Lower leg skin (tissue), 4 donors: ENCODE data around the gene TMEM163. TPM values are rescaled to one million over a fixed set of nuclear protein-coding genes. Genes with fewer than 3 reads are reported as not detected.

ENCODE experiments used
- DNase-seq, 2 donors: peaks; one replicate each; pipeline ENCODE4 v3.0.0-alpha.2; 2019; ENCODE audit warnings: low spot score in 2 of 2
- H3K4me3 ChIP-seq: fragments of 200-600 bp; sonication (generic); 2 replicates; pipeline ENCODE4 v1.5.1; 2017; ENCODE audit warnings: mild to moderate bottlenecking, low read depth; ENCODE audit not compliant: poor library complexity, severe bottlenecking
- CTCF ChIP-seq, 3 donors: fragments of 450-650 bp; IDR thresholded peaks; one replicate each; pipeline ENCODE4 v1.5.1; 2016; ENCODE audit warnings: antibody characterized with exemption in 3 of 3, mild to moderate bottlenecking in 3 of 3, moderate library complexity in 2 of 3
- POLR2A ChIP-seq, 2 donors: fragments of 450-650 bp; IDR thresholded peaks; one replicate each; pipeline ENCODE4 v1.6.1; 2016 to 2017; ENCODE audit warnings: antibody characterized with exemption in 2 of 2, mild to moderate bottlenecking in 1 of 2, moderate library complexity in 1 of 2
- WGBS, 2 donors: methylation state at CpG; one replicate each; pipeline ENCODE4 v1.1.5; 2018; 5-methylcytosine and 5-hydroxymethylcytosine counted together
- intact Hi-C: fragments of 100-400 bp; cut with DNase I; formaldehyde crosslinking; loops from one replicate; pipeline ENCODE4 v1.15.0; 2023; ENCODE audit warnings: low total_unique reads
- total RNA-seq, 4 donors: library from RNA; depleted of rRNA; stranded (reverse); fragments of >200 nt; gene quantifications; one replicate each; pipeline ENCODE4 v1.1.0, GENCODE V29; 2016

TMEM163 gene
- total RNA-seq, 4 donors from 2014 or later = 0.19 to 0.46 TPM; not detected in 2

DNA sequence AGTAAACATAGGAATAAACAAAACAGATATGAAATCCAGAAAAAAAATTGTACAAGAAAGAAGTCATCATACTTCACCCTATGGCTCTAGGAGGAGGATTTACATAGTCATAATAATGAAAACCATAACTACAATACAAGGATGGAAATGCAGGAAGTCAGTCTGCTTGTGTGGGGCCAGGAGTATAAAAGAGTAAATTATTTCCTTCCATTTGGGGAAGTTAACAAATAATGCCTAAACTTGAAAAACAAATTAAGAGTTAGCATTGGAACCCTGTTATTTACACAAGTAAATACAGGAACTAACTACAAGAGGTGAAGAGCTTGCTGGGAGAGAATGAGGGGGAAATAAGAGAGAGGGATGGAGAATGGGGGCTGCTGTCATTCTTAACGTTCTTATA, 15.4 kb downstream of the TMEM163 start:
- H3K4me3 ChIP-seq = no peak overlapping the region

GRCh38 chr2:134700730-134701129, 18.1 kb downstream of the TMEM163 start:
- DNase-seq = no peak
- TF ChIP-seq POLR2A (IDR thresholded peaks at IDR 0.05) (no peak), CTCF (IDR thresholded peaks at IDR 0.05) (no peak)
- intact Hi-C loops = no loop called here
- WGBS, 2 donors = 88 to 89% methylated on average over 5 of the region's 5 CpGs
- H3K4me3 ChIP-seq = no peak overlapping the region

More for the DNA sequence above, 15.4 kb downstream of the TMEM163 start:
- intact Hi-C loops = no loop called here
- 37 to 40% methylated on average over 1 of the region's 1 CpG for WGBS, 2 donors
- no peak for DNase-seq
- TF ChIP-seq CTCF (IDR thresholded peaks at IDR 0.05) = no peak
- no peak for TF ChIP-seq POLR2A (IDR thresholded peaks at IDR 0.05)

DNA sequence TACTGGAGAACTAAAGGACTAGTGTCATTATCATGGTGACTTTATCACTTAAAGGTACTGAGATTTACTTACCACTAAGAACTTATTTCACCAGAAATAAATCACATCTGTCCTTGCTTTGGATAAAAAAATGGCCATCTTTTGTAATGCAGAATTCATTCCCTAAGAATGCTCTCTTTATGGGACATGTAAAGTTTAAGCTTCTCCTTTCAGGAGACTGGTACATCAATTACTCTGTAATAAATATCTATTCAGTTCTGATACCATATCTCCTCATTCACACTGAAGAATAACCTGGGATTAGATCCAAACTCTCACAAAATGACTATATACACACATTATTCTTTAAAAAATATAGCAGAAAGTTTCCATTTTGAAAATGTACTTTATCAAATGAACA, 24.4 kb downstream of the TMEM163 start:
- intact Hi-C loops = no loop called here
- no peak overlapping the region for H3K4me3 ChIP-seq

GRCh38 chr2:134693359-134694330, 25.2 kb downstream of the TMEM163 start:
- DNase-seq = no peak
- intact Hi-C loops = no loop called here
- WGBS, 2 donors = 88 to 93% methylated on average over 6 of the region's 6 CpGs

More for the DNA sequence above, 24.4 kb downstream of the TMEM163 start:
- TF ChIP-seq CTCF (IDR thresholded peaks at IDR 0.05) (no peak), POLR2A (IDR thresholded peaks at IDR 0.05) (no peak)
- no peak for DNase-seq

GRCh38 chr2:134692499-134692898, 26.3 kb downstream of the TMEM163 start:
- no peak for TF ChIP-seq POLR2A (IDR thresholded peaks at IDR 0.05)
- no peak for TF ChIP-seq CTCF (IDR thresholded peaks at IDR 0.05)
- H3K4me3 ChIP-seq = no peak overlapping the region
- intact Hi-C loops = no loop called here
- WGBS, 2 donors = 48 to 58% methylated on average over 5 of the region's 5 CpGs
- DNase-seq = no peak

More at GRCh38 chr2:134693359-134694330, 25.2 kb downstream of the TMEM163 start:
- H3K4me3 ChIP-seq = no peak overlapping the region
- TF ChIP-seq CTCF (IDR thresholded peaks at IDR 0.05) (no peak), POLR2A (IDR thresholded peaks at IDR 0.05) (no peak)
